Skeletal muscle satellite cell (primary cell): ENCODE data around the gene ATP6V1G2.

ENCODE experiments used
- H3K27me3 ChIP-seq: 2 replicates; pipeline ENCODE4 v1.7.0; 2013; ENCODE audit warnings: low read length; ENCODE audit not compliant: control insufficient read depth, insufficient read depth
- H3K36me3 ChIP-seq: 2 replicates; pipeline ENCODE4 v1.7.0; 2013; ENCODE audit warnings: mild to moderate bottlenecking, control low read depth, low read length; ENCODE audit not compliant: insufficient read depth
- H3K4me1 ChIP-seq: 2 replicates; pipeline ENCODE4 v1.7.0; 2013; ENCODE audit warnings: low read length; ENCODE audit not compliant: control insufficient read depth, insufficient read depth
- H3K4me2 ChIP-seq: 2 replicates; pipeline ENCODE4 v1.7.0; 2013; ENCODE audit warnings: mild to moderate bottlenecking, low read length
- H3K4me3 ChIP-seq: 2 replicates; pipeline ENCODE4 v1.7.0; 2013; ENCODE audit warnings: low read length
- H3K9ac ChIP-seq: 2 replicates; pipeline ENCODE4 v1.7.0; 2013; ENCODE audit warnings: mild to moderate bottlenecking, low read depth, low read length, moderate library complexity
- H3K9me3 ChIP-seq: replicated peaks from 2 replicates; pipeline ENCODE4 v1.7.0; 2013; ENCODE audit warnings: mild to moderate bottlenecking, control low read depth, low read length

ATP6V1G2 gene

DNA sequence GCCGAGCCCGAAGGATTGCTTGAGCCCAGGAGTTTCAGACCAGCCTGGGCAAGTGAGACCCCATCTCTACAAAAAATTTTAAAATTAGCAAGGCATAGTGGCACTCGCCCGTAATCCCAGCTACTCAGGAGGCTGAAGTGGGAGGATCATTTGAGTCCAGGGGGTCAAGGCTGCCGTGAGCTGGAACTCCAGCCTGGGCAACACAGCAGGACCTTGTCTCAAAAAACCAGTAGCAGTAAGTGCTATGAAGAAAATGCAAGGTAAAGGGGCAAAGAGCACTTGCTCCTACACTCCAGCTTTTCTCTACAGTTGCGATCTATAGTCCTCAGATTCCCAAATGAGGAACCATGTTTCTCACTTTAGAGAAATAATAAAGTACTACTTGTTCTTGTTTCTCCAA, 2.8 kb downstream of the ATP6V1G2 start:
- Histone ChIP-seq H3K9me3 (no peaks in the 10 kb centered on the region), H3K4me2 (no peak overlapping the region), H3K9ac (no peak overlapping the region), H3K4me1 (peaks cover 39% of the 10 kb centered on the region), H3K36me3 (peaks cover 25% of the 10 kb centered on the region), H3K4me3 (no peak overlapping the region), H3K27me3 (no peaks in the 10 kb centered on the region)

- Histone ChIP-seq H3K9ac (peak within 1 kb of the TSS; percentile 99), H3K4me2 (peak within 1 kb of the TSS; percentile 92), H3K27me3 (no peaks in the 10 kb centered on the region), H3K36me3 (peaks cover 41% of the 10 kb centered on the region), H3K9me3 (no peaks in the 10 kb centered on the region), H3K4me1 (peaks cover 33% of the 10 kb centered on the region), H3K4me3 (peak within 1 kb of the TSS; percentile 87)
These were observed 4.5 kb downstream of the ATP6V1G2 start, which contains the start of gene DDX39B for GRCh38 chr6:31541658-31542521. Gene DDX39B (minus strand): TSS chr6:31542003. CDS start chr6:31540532, 1,471 bp downstream.

DNA sequence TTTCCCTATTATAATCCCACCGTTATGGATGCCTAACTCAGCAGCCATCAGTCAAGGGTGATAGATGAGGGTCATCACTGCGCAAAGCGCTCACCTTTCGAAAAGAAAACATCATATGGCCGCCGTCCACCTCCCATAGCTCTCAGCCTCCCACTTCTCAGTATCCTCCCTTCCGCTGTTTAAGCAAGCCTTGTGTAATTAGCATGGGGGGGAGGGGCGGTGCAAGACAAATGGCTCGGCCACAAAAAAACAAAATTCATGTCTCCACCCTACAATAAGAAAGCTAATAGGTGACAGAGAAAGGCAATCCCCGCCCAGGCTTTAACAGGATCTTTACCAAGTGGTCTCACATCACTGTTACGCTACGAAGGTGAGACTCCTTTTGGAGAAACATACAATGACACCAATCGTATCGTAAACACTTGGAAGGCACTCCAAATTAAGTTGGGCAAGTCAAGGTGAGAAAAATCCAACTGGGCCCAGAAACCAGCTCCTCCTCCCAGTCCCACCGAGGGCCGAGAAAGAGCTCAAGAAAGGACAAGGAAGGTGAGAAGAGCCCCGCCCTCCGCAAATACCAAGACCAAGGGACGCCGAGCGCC, 5.2 kb downstream of the ATP6V1G2 start:
- peaks cover 49% of the 10 kb centered on the region for H3K36me3 ChIP-seq
- H3K9ac ChIP-seq, result peak overlapping the region; percentile 99
- peaks cover 30% of the 10 kb centered on the region for H3K4me1 ChIP-seq

GRCh38 chr6:31540640-31541039, 5.8 kb downstream of the ATP6V1G2 start:
- peak overlapping the region; percentile 87 for H3K4me3 ChIP-seq
- H3K36me3 ChIP-seq, result peaks cover 54% of the 10 kb centered on the region
- H3K4me2 ChIP-seq, result peak overlapping the region; percentile 92
- no peaks in the 10 kb centered on the region for H3K9me3 ChIP-seq
- H3K4me1 ChIP-seq, result peaks cover 26% of the 10 kb centered on the region
- H3K9ac ChIP-seq, result peak overlapping the region; percentile 99
- H3K27me3 ChIP-seq, result no peaks in the 10 kb centered on the region

More for the DNA sequence above, 5.2 kb downstream of the ATP6V1G2 start:
- Histone ChIP-seq H3K4me2 (peak overlapping the region; percentile 92), H3K9me3 (no peaks in the 10 kb centered on the region), H3K4me3 (peak overlapping the region; percentile 87), H3K27me3 (no peaks in the 10 kb centered on the region)

GRCh38 chr6:31538805-31539400, 7.5 kb downstream of the ATP6V1G2 start:
- no peaks in the 10 kb centered on the region for H3K27me3 ChIP-seq
- no peaks in the 10 kb centered on the region for H3K9me3 ChIP-seq
- H3K4me1 ChIP-seq, result peaks cover 26% of the 10 kb centered on the region
- H3K36me3 ChIP-seq, result peaks cover 71% of the 10 kb centered on the region
- H3K4me2 ChIP-seq, result peak overlapping the region; percentile 92
- peak overlapping the region; percentile 87 for H3K4me3 ChIP-seq
- peak overlapping the region; percentile 99 for H3K9ac ChIP-seq

- Histone ChIP-seq H3K4me2 (no peak overlapping the region), H3K9ac (no peak overlapping the region), H3K36me3 (peaks cover 96% of the 10 kb centered on the region), H3K27me3 (no peaks in the 10 kb centered on the region), H3K4me1 (peaks cover 21% of the 10 kb centered on the region), H3K9me3 (no peaks in the 10 kb centered on the region), H3K4me3 (no peak overlapping the region)
These were observed 10.7 kb downstream of the ATP6V1G2 start for GRCh38 chr6:31535538-31536324.

GRCh38 chr6:31534521-31535040, 11.8 kb downstream of the ATP6V1G2 start:
- Histone ChIP-seq H3K4me3 (no peak overlapping the region), H3K4me2 (no peak overlapping the region), H3K36me3 (peaks cover 95% of the 10 kb centered on the region), H3K27me3 (no peaks in the 10 kb centered on the region), H3K9me3 (no peaks in the 10 kb centered on the region), H3K9ac (no peak overlapping the region), H3K4me1 (peaks cover 12% of the 10 kb centered on the region)

DNA sequence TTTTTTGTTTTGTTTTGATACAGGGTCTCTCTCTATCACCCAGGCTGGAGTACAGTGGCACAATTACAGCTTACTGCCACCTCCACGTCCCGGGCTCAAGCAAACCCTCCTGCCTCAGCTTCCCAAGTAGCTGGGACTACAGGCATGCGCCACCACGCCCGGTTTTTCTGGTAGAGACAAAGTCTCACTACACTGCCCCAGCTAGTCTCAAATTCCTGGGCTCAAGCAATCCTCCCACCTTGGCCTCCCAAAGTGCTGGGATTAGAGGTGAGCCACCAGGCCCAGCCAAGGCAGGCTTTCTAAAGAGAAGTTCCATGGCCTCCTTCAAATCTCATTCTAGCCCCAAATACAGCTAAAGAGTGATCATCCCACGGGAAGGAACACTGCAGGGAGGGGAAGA, 12.4 kb downstream of the ATP6V1G2 start:
- H3K4me3 ChIP-seq, result no peak overlapping the region
- H3K9ac ChIP-seq, result no peak overlapping the region
- no peaks in the 10 kb centered on the region for H3K27me3 ChIP-seq
- no peaks in the 10 kb centered on the region for H3K9me3 ChIP-seq
- H3K36me3 ChIP-seq, result peaks cover 92% of the 10 kb centered on the region
- H3K4me2 ChIP-seq, result no peak overlapping the region
- peaks cover 6% of the 10 kb centered on the region for H3K4me1 ChIP-seq

DNA sequence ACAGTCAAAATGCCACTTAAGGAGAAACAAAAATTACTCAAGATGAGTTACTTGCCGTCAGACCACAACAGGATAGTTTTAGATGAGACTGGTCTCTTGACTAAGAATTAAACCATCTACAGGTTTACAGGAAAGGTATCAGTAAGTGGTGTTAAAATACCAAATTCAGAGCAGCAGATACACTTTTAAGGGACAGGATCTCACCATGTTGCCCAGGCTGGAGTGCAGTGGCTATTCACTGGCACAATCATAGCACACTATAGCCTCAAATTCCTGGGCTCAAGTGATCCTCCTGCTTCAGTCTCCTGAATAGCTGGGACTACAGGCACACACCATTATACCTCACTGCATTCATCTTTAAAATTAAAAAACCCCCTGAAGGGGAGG, 13.0 kb downstream of the ATP6V1G2 start:
- no peak overlapping the region for H3K9ac ChIP-seq
- peaks cover 87% of the 10 kb centered on the region for H3K36me3 ChIP-seq
- H3K4me1 ChIP-seq, result peaks cover under 1% of the 10 kb centered on the region
- H3K9me3 ChIP-seq, result no peaks in the 10 kb centered on the region
- no peaks in the 10 kb centered on the region for H3K27me3 ChIP-seq
- H3K4me3 ChIP-seq, result no peak overlapping the region
- H3K4me2 ChIP-seq, result no peak overlapping the region

GRCh38 chr6:31532644-31533454, 13.6 kb downstream of the ATP6V1G2 start:
- H3K4me1 ChIP-seq, result no peaks in the 10 kb centered on the region
- H3K36me3 ChIP-seq, result peaks cover 81% of the 10 kb centered on the region
- no peak overlapping the region for H3K4me3 ChIP-seq
- H3K9me3 ChIP-seq, result no peaks in the 10 kb centered on the region
- H3K4me2 ChIP-seq, result no peak overlapping the region
- no peak overlapping the region for H3K9ac ChIP-seq
- H3K27me3 ChIP-seq, result no peaks in the 10 kb centered on the region
